Measurements from ENCODE around the gene SLAMF9. TPM values are rescaled to one million over a fixed set of nuclear protein-coding genes. Genes with fewer than 3 reads are reported as not detected.

Gene SLAMF9
- total RNA-seq, 1 donor = not detected

DNA sequence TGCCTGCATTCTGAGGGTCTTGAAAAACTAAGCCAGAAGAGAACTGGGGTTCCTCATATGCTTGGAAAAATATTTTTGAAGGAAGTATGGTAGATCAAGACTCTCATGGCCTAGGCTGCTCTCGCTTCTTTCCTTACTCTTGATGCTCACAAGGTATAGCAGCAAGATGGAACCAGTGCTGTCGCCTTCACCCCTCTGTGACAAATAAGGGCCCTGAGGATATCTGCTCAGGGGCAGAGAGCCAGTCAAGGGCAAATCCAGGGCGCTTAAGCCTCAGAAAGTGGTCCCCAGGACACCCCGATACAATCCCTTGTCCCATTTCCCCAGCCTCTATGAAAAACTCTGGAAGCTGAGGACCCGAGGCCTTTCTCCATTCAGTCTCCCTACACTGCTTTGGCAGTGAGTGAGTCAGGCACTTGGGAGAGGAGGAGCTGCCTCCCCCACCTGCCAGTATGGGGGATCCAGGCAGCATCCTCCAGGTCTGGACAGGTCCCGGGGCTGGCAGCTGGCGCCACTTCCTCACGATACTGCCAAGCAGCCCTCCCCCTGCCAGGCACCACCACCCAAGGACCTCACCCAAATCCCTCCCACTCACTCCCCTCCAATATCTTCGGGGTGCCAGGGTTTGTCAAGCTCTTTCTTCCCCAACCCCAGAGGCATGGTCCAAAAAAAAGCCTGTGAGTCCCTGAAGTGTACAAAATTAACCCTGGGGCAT is 10.0 kb downstream of the SLAMF9 start:
- no peak for DNase-seq (ENCODE audit: low read depth)
- TF ChIP-seq, protein P1, sequence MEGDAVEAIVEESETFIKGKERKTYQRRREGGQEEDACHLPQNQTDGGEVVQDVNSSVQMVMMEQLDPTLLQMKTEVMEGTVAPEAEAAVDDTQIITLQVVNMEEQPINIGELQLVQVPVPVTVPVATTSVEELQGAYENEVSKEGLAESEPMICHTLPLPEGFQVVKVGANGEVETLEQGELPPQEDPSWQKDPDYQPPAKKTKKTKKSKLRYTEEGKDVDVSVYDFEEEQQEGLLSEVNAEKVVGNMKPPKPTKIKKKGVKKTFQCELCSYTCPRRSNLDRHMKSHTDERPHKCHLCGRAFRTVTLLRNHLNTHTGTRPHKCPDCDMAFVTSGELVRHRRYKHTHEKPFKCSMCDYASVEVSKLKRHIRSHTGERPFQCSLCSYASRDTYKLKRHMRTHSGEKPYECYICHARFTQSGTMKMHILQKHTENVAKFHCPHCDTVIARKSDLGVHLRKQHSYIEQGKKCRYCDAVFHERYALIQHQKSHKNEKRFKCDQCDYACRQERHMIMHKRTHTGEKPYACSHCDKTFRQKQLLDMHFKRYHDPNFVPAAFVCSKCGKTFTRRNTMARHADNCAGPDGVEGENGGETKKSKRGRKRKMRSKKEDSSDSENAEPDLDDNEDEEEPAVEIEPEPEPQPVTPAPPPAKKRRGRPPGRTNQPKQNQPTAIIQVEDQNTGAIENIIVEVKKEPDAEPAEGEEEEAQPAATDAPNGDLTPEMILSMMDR (IDR thresholded peaks at IDR 0.05; ENCODE audit: insufficient read depth, low read depth, low read length) = no peak
- H3K4me3 ChIP-seq (ENCODE audit: low read depth, low read length) = no peak overlapping the region

GRCh38 chr1:159943278-159943640 is 10.8 kb downstream of the SLAMF9 start:
- H3K4me3 ChIP-seq (ENCODE audit: low read depth, low read length) = no peak overlapping the region
- TF ChIP-seq, protein P1 (IDR thresholded peaks at IDR 0.05; ENCODE audit: insufficient read depth, low read depth, low read length) = no peak
- DNase-seq (ENCODE audit: low read depth) = no peak

GRCh38 chr1:159942632-159943277 is 11.3 kb downstream of the SLAMF9 start:
- TF ChIP-seq, protein P1 (IDR thresholded peaks at IDR 0.05; ENCODE audit: insufficient read depth, low read depth, low read length) = no peak
- DNase-seq (ENCODE audit: low read depth) = no peak
- H3K4me3 ChIP-seq (ENCODE audit: low read depth, low read length) = no peak overlapping the region

DNA sequence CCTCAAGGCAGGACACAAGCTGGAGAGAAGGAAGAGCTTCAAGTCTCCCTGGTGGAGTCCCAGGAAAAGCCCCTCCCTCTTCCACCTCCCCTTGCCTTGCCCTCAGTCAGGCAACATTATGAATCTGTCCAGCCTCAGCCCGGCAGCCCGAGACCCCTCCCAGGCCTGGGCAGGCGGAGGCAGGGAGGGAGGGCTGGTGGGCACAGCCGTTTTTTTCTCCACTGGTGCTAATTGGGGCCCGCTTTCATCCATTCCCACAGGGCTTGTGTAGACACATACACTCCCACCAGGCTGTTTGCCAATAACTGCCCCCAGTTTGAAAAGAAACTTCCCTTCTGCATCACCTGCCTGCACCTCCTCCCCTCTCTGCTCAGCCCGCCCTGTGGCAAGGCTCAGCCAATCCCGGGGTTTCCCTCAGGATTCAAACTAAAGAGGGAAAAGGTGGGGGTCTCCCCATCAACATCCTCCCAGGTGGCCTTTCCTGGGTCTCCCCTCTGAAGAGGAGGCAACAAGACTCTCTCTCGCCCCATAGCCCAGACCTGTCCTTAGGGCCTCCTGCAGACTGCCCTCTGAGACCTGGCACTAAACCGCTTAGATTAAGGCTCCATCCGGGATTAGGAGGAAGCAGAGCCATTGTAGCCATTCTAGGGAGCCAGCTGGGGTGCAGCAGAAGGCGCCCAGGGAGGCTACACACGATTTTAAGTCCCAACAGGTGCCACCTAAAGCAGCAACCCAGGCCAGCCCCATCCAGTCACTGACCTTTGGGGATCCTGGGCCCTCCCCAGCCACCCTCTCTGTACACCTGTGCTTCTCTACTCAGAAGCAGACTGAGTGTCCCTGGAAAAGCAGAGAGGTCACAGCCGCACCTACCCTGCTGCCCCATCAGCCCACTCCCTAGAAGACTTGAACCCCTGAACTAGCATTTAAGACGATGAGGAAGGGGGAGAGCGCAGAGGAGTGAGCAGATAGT is 12.2 kb downstream of the SLAMF9 start:
- H3K4me3 ChIP-seq (ENCODE audit: low read depth, low read length) = no peak overlapping the region
- TF ChIP-seq, protein P1 (IDR thresholded peaks at IDR 0.05; ENCODE audit: insufficient read depth, low read depth, low read length) = no peak
- no peak for DNase-seq (ENCODE audit: low read depth)

DNA sequence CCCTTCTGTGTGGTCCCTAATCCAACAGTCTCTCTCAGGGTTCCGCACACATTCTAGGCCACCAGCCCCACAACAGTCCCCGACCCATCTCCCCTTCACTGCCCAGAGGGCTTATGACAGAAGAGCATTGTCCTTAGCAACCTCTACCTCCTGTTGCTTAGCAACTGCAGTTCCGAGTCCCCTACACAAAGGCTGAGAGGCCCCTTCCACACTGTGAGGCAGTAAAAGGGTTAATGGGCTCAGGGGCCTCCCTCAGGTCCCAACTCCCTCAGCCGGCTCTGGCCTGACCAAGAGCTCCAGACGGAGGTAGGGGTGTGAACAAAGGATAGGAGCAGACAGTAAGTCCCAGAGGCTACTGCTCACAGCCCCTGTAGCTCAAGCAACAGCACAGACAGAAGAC is 12.9 kb downstream of the SLAMF9 start:
- DNase-seq (ENCODE audit: low read depth) = no peak
- no peak overlapping the region for H3K4me3 ChIP-seq (ENCODE audit: low read depth, low read length)
- TF ChIP-seq, protein P1 (IDR thresholded peaks at IDR 0.05; ENCODE audit: insufficient read depth, low read depth, low read length) = no peak

- no peak overlapping the region for H3K4me3 ChIP-seq (ENCODE audit: low read depth, low read length)
- DNase-seq (ENCODE audit: low read depth) = no peak
- TF ChIP-seq, protein P1 (IDR thresholded peaks at IDR 0.05; ENCODE audit: insufficient read depth, low read depth, low read length) = no peak
These were observed 13.9 kb downstream of the SLAMF9 start for GRCh38 chr1:159940006-159940620.
